Astrocyte (in vitro differentiated cells and primary cell): Measurements from ENCODE around the gene TNPO1. TPM values are rescaled to one million over a fixed set of nuclear protein-coding genes. Genes with fewer than 3 reads are reported as not detected.

Source experiments
- DNase-seq: peaks from one replicate; pipeline ENCODE4 v3.0.0-alpha.2; 2010; ENCODE audit warnings: low read depth
- FAIRE-seq: peaks from 2 replicates; lab custom pipeline; 2011; peaks lifted over from hg19 to GRCh38; lab: Jason Lieb, UNC
- H2AFZ ChIP-seq: 2 replicates; pipeline ENCODE4 v1.6.0; 2012; ENCODE audit warnings: low read depth, low read length, inconsistent platforms
- H3K27ac ChIP-seq: 2 replicates; pipeline ENCODE4 v1.5.1; 2011; ENCODE audit warnings: low read depth, low read length, inconsistent platforms
- H3K27me3 ChIP-seq: 2 replicates; pipeline ENCODE4 v1.6.0; 2011; ENCODE audit warnings: low read length, inconsistent platforms; ENCODE audit not compliant: insufficient read depth
- H3K36me3 ChIP-seq: 2 replicates; pipeline ENCODE4 v1.5.1; 2011; ENCODE audit warnings: low read length, inconsistent platforms; ENCODE audit not compliant: insufficient read depth
- H3K4me1 ChIP-seq: 2 replicates; pipeline ENCODE4 v1.5.1; 2011; ENCODE audit warnings: low read length, inconsistent platforms; ENCODE audit not compliant: insufficient read depth
- H3K4me2 ChIP-seq: 2 replicates; pipeline ENCODE4 v1.6.0; 2012; ENCODE audit warnings: low read length, inconsistent platforms
- H3K4me3 ChIP-seq: 2 replicates; pipeline ENCODE4 v1.5.1; 2011; ENCODE audit warnings: low read depth, mild to moderate bottlenecking, low read length, inconsistent platforms; ENCODE audit not compliant: insufficient read depth
- H3K79me2 ChIP-seq: 2 replicates; pipeline ENCODE4 v1.6.0; 2012; ENCODE audit warnings: mild to moderate bottlenecking, low read length, inconsistent platforms; ENCODE audit not compliant: insufficient read depth
- H3K9ac ChIP-seq: 2 replicates; pipeline ENCODE4 v1.6.0; 2012; ENCODE audit warnings: mild to moderate bottlenecking, low read length, inconsistent platforms
- H3K9me3 ChIP-seq: 2 replicates; pipeline ENCODE4 v1.5.1; 2012; ENCODE audit warnings: low read depth, mild to moderate bottlenecking, low read length, inconsistent platforms; ENCODE audit not compliant: insufficient read depth
- H4K20me1 ChIP-seq: 2 replicates; pipeline ENCODE4 v1.6.0; 2012; ENCODE audit warnings: low read length, inconsistent platforms; ENCODE audit not compliant: insufficient read depth
- H3K27ac Mint-ChIP-seq: one replicate; pipeline ENCODE4 v1.8.0; 2021; ENCODE audit warnings: mild to moderate bottlenecking, mixed read lengths; ENCODE audit not compliant: unreplicated experiment
- H3K27me3 Mint-ChIP-seq: one replicate; pipeline ENCODE4 v1.8.0; 2021; ENCODE audit warnings: low read depth, mixed read lengths; ENCODE audit not compliant: unreplicated experiment
- H3K36me3 Mint-ChIP-seq: one replicate; pipeline ENCODE4 v1.8.0; 2021; ENCODE audit warnings: low read depth, mixed read lengths; ENCODE audit not compliant: unreplicated experiment
- H3K4me1 Mint-ChIP-seq: one replicate; pipeline ENCODE4 v1.8.0; 2021; ENCODE audit warnings: low read depth, mixed read lengths; ENCODE audit not compliant: unreplicated experiment
- H3K4me3 Mint-ChIP-seq: one replicate; pipeline ENCODE4 v1.8.0; 2021; ENCODE audit warnings: mild to moderate bottlenecking, moderate library complexity, mixed read lengths; ENCODE audit not compliant: unreplicated experiment
- H3K9me3 Mint-ChIP-seq: one replicate; pipeline ENCODE4 v1.8.0; 2021; ENCODE audit warnings: mild to moderate bottlenecking, mixed read lengths; ENCODE audit not compliant: unreplicated experiment
- EZH2 ChIP-seq: IDR thresholded peaks from 2 replicates; pipeline ENCODE4 v1.6.1; 2012; ENCODE audit warnings: mild to moderate bottlenecking, low read length, inconsistent platforms; ENCODE audit not compliant: insufficient read depth
- total RNA-seq: library from RNA; stranded (reverse); gene quantifications from 2 replicates; pipeline ENCODE4 v1.2.1, GENCODE V29; 2021
- TF ChIP-seq, protein P1 (sequence below): IDR thresholded peaks from 2 replicates; pipeline ENCODE4 v1.5.1; 2011; ENCODE audit warnings: low read depth, mild to moderate bottlenecking, inconsistent platforms, low read length, moderate library complexity; ENCODE audit not compliant: insufficient read depth

Gene TNPO1
- total RNA-seq, 1 donor from 2014 or later: 184 TPM

DNA sequence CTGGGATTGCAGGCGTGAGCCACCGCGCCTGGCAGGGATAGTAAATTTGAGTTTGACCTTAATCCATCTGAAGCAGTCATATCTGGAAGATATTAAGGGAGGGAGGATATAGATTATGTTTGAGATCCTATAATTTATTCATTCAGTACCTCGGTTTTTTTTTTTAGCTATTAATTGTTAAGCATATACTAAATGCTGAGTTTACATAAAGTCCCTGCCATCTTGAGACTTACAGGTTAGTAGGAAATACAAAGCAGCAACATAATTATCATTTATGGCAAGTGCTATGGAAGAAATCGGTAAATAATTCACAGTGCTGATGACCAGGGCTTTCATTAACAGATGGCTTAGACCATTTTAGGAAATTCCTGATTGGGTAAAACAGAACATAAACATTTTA lies 72.9 kb downstream of the TNPO1 start:
- FAIRE-seq (no peak), DNase-seq (no peak)
- no peaks in the 10 kb centered on the region for H3K4me1 Mint-ChIP-seq
- peaks cover 16% of the 10 kb centered on the region for H3K36me3 Mint-ChIP-seq
- Histone ChIP-seq H3K4me2 (no peak overlapping the region), H3K9ac (no peak overlapping the region), H3K4me1 (no peaks in the 10 kb centered on the region), H3K4me3 (no peak overlapping the region), H4K20me1 (peaks cover 29% of the 10 kb centered on the region), H3K79me2 (peaks cover 37% of the 10 kb centered on the region), H3K27ac (no peak overlapping the region), H3K27me3 (no peaks in the 10 kb centered on the region), H2AFZ (no peak overlapping the region), H3K9me3 (no peaks in the 10 kb centered on the region), H3K36me3 (peaks cover 71% of the 10 kb centered on the region)
- TF ChIP-seq, protein P1, sequence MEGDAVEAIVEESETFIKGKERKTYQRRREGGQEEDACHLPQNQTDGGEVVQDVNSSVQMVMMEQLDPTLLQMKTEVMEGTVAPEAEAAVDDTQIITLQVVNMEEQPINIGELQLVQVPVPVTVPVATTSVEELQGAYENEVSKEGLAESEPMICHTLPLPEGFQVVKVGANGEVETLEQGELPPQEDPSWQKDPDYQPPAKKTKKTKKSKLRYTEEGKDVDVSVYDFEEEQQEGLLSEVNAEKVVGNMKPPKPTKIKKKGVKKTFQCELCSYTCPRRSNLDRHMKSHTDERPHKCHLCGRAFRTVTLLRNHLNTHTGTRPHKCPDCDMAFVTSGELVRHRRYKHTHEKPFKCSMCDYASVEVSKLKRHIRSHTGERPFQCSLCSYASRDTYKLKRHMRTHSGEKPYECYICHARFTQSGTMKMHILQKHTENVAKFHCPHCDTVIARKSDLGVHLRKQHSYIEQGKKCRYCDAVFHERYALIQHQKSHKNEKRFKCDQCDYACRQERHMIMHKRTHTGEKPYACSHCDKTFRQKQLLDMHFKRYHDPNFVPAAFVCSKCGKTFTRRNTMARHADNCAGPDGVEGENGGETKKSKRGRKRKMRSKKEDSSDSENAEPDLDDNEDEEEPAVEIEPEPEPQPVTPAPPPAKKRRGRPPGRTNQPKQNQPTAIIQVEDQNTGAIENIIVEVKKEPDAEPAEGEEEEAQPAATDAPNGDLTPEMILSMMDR: no peak
- no peak for TF ChIP-seq EZH2
- no peaks in the 10 kb centered on the region for H3K27me3 Mint-ChIP-seq
- H3K4me3 Mint-ChIP-seq: no peak overlapping the region
- no peaks in the 10 kb centered on the region for H3K9me3 Mint-ChIP-seq
- no peak overlapping the region for H3K27ac Mint-ChIP-seq

DNA sequence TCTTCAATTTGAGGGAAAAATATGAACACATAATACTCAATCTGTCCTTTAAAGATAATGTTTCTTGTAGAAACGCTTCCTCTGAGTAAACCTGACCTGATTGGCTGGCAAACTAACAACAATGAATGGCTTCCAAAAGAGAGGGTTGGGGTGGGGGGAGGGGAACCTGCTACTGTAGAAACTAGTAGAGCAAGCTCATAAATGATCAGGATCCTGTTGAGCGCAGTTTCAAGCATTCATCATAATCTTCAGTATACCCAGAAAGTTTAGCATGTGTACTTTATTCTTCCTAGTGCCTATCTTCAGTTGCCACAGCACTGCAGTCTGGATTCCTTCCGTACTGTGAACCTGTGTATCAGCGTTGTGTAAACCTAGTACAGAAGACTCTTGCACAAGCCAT lies 76.4 kb downstream of the TNPO1 start:
- no peaks in the 10 kb centered on the region for H3K9me3 ChIP-seq
- Mint-ChIP-seq H3K4me1 (no peaks in the 10 kb centered on the region), H3K27me3 (no peaks in the 10 kb centered on the region), H3K4me3 (no peak overlapping the region), H3K36me3 (peaks cover 19% of the 10 kb centered on the region), H3K27ac (no peak overlapping the region), H3K9me3 (no peaks in the 10 kb centered on the region)
- no peak overlapping the region for H3K4me3 ChIP-seq
- H2AFZ ChIP-seq: no peak overlapping the region
- peaks cover 12% of the 10 kb centered on the region for H4K20me1 ChIP-seq
- no peak overlapping the region for H3K9ac ChIP-seq
- H3K27ac ChIP-seq: no peak overlapping the region
- H3K79me2 ChIP-seq: peaks cover 19% of the 10 kb centered on the region
- H3K27me3 ChIP-seq: no peaks in the 10 kb centered on the region
- no peak for DNase-seq
- TF ChIP-seq, protein P1: no peak
- TF ChIP-seq EZH2: no peak
- H3K36me3 ChIP-seq: peaks cover 70% of the 10 kb centered on the region
- no peaks in the 10 kb centered on the region for H3K4me1 ChIP-seq
- H3K4me2 ChIP-seq: no peak overlapping the region
- FAIRE-seq: no peak

DNA sequence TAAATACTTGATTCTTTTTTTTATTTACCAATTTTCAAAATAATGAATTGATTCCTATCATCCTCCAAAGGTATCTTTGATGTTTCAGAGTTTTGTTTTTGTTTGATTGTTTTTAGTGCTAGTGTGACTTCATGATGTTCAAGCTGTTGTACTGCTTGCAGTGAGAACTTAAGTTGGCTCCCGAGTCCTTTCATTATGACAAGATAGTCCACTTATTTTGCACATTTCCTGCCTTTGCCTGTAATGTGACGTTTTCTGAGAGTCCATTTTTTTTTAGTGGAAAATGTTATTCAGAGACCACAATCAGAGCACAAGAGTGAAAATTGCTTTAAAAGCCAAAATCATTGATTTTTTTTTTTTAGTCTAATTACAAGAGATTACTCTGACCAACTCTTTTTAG lies 79.3 kb downstream of the TNPO1 start:
- H3K4me3 ChIP-seq: no peak overlapping the region
- TF ChIP-seq EZH2: no peak
- TF ChIP-seq, protein P1: no peak
- no peak overlapping the region for H3K9ac ChIP-seq
- DNase-seq (no peak), FAIRE-seq (no peak)
- Mint-ChIP-seq H3K4me3 (no peak overlapping the region), H3K36me3 (peaks cover 18% of the 10 kb centered on the region), H3K27me3 (no peaks in the 10 kb centered on the region), H3K9me3 (no peaks in the 10 kb centered on the region), H3K27ac (no peak overlapping the region), H3K4me1 (no peaks in the 10 kb centered on the region)
- H3K9me3 ChIP-seq: no peaks in the 10 kb centered on the region
- H3K27ac ChIP-seq: no peak overlapping the region
- H4K20me1 ChIP-seq: peaks cover under 1% of the 10 kb centered on the region
- no peaks in the 10 kb centered on the region for H3K4me1 ChIP-seq
- peaks cover 15% of the 10 kb centered on the region for H3K79me2 ChIP-seq
- H2AFZ ChIP-seq: no peak overlapping the region
- peaks cover 68% of the 10 kb centered on the region for H3K36me3 ChIP-seq
- no peaks in the 10 kb centered on the region for H3K27me3 ChIP-seq
- H3K4me2 ChIP-seq: no peak overlapping the region
